SJCRH30 (cell line): Measurements from ENCODE around the gene SEC23A. TPM values are rescaled to one million over a fixed set of nuclear protein-coding genes. Genes with fewer than 3 reads are reported as not detected.

Source experiments
- DNase-seq, 2 experiments: peaks; one replicate each; pipeline ENCODE4 v3.0.0-alpha.2; 2015 to 2020
- H3K27ac ChIP-seq: fragments of 250-450 bp; sonication (Bioruptor Pico); 2 replicates; pipeline ENCODE4 v1.5.1; 2020; ENCODE audit warnings: mild to moderate bottlenecking, moderate library complexity
- H3K27me3 ChIP-seq: fragments of 250-450 bp; sonication (Bioruptor Pico); 2 replicates; pipeline ENCODE4 v1.5.1; 2020; ENCODE audit warnings: mild to moderate bottlenecking, moderate library complexity
- H3K36me3 ChIP-seq: fragments of 250-450 bp; sonication (Bioruptor Pico); 2 replicates; pipeline ENCODE4 v1.5.1; 2020; ENCODE audit warnings: mild to moderate bottlenecking, moderate library complexity
- H3K4me1 ChIP-seq: fragments of 250-450 bp; sonication (Bioruptor Pico); 2 replicates; pipeline ENCODE4 v1.5.1; 2020; ENCODE audit warnings: mild to moderate bottlenecking, moderate library complexity
- H3K4me3 ChIP-seq: fragments of 250-450 bp; sonication (Bioruptor Pico); 2 replicates; pipeline ENCODE4 v1.5.1; 2020; ENCODE audit warnings: mild to moderate bottlenecking, moderate library complexity
- H3K9me3 ChIP-seq: fragments of 250-450 bp; sonication (Bioruptor Pico); replicated peaks from 2 replicates; pipeline ENCODE4 v1.5.1; 2020; ENCODE audit warnings: mild to moderate bottlenecking, moderate library complexity
- total RNA-seq: library from RNA; depleted of rRNA; stranded (reverse); fragments of >200 nt; shearing (Covaris generic); gene quantifications from 2 replicates; pipeline ENCODE4 v1.2.3, GENCODE V29; 2014; rRNA removed

The SEC23A gene
- total RNA-seq, 1 experiment from 2014 or later = 147 TPM

DNA sequence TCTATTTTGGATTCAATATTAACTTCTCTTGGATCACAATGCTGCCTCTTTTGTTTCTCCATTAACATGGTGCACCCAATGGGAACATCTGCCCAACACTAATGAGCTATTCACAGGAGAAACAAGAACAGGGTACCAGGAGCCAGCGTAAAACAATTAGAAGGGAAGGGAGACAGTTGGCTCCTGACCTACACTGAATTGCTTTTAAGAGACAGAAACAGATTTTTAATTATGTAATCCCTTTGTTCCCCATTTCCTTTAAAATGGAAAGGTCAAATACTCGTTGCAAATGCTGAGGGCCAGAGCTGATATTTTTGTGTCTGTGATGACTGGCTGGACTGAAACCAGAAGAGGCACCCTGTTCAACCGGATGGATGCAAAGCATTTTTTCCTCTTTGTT, 108.3 kb downstream of the SEC23A start:
- Histone ChIP-seq H3K9me3 (no peaks in the 10 kb centered on the region), H3K4me1 (no peaks in the 10 kb centered on the region), H3K27ac (no peak overlapping the region), H3K36me3 (no peaks in the 10 kb centered on the region), H3K27me3 (no peaks in the 10 kb centered on the region), H3K4me3 (no peak overlapping the region)
- DNase-seq = no peak

DNA sequence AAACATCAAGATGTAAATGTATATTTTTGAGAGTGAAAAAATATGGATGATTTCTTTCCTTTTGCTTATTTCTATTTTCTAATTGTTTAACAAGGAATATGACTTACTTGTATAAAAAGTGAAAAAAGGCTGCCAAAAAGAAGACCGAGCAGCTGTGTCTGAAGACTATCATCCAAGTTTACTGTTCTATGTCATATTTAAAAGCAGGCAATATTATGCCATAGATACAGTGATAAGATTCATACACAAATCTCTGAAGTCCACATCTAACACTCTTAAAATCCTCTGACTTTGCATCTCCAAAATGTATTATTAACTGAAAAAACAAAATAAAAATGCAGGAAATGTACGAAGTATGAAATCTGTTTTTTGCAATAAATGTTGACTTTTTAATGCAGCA, 109.1 kb downstream of the SEC23A start:
- H3K36me3 ChIP-seq = no peaks in the 10 kb centered on the region
- no peaks in the 10 kb centered on the region for H3K27me3 ChIP-seq
- H3K27ac ChIP-seq = no peak overlapping the region
- H3K9me3 ChIP-seq = no peaks in the 10 kb centered on the region
- H3K4me3 ChIP-seq = no peak overlapping the region
- no peak for DNase-seq
- no peaks in the 10 kb centered on the region for H3K4me1 ChIP-seq

DNA sequence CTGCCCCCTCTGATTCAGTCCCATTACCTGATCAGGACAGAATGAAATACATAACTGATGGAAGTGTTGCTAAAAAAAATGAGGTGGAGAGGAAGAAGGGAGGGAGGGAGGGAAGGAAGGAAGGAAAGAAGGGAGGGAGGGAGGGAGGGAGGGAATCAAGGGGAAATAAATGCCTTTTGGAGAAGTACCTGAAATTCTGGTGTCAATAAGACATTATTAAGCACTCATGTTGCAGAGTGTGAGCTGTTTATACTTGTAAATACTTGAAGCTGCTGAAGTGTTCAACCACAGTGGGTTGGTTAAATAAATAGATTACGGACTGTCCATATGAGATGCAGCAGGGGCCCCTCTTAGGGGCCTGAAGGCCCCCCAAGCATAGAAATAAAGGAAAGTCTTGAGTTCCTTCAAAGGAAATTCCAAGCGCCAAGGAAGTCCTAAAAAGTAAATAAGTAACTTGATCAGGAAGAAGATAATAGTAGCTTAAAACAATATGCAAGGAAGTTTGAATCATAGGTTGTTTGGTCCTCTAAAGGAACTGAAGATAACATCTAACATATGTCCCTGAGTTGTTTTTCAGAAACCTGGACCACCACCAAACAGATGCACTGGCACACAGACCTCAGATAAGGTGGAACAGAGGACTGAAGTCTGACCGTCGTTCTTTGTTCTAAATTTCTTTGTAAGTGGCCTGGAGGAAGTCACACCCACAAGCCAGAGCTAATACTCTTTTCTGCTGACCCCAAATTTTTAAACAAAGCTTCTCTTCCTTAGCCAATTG, 110.8 kb downstream of the SEC23A start:
- Histone ChIP-seq H3K4me1 (no peaks in the 10 kb centered on the region), H3K27ac (no peak overlapping the region), H3K4me3 (no peak overlapping the region), H3K36me3 (no peaks in the 10 kb centered on the region), H3K27me3 (no peaks in the 10 kb centered on the region), H3K9me3 (no peaks in the 10 kb centered on the region)
- no peak for DNase-seq

DNA sequence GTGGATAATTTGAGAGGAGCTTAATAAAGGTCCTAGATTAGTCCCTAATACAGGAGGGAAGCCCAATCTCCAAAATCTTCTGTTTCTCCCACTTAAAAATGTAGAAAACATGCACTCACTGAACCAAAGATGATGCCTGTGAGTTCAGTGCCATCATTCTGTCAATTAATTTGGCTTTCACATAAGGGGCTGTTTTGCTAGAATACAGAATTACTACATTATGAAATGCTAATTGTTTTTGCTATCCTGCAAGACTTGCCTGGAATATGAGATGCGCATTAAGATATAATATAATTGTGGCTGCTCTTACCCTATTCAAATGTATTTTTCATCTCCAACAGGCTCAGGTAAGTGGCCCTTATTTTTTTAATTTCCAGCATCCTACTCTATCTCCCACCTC, 111.7 kb downstream of the SEC23A start:
- Histone ChIP-seq H3K4me3 (no peak overlapping the region), H3K36me3 (no peaks in the 10 kb centered on the region), H3K4me1 (no peaks in the 10 kb centered on the region), H3K9me3 (no peaks in the 10 kb centered on the region), H3K27ac (no peak overlapping the region), H3K27me3 (no peaks in the 10 kb centered on the region)
- no peak for DNase-seq

DNA sequence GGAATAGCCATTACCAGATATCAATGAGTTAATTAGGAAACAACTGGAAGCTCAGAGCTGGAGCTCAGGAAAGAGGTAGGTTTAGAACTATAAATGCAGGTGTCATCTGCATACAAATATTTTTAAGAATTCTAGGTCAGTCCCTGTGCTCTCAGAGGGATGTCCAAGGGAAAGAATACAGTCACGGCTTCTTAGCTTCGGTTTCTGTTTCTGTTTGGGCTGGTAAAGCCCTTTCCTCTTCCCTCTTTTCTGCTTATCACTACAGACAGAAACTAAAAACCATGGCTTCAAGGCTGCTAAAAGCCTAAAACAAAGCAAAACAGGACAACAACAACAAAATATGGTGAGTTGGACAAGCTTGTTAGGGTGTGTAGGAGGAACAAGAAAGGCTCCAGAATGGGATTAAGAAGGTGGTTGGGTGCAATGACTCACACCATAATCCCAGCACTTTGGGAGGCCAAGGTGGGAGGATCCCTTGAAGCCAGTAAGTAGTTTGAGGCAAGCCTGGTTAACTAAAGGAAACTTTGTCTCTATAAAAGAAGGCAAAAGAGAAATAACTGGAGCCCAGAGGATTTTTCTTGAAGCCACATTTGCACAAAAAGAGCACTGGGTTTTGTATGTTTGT, 113.0 kb downstream of the SEC23A start:
- H3K4me1 ChIP-seq = no peaks in the 10 kb centered on the region
- no peak overlapping the region for H3K27ac ChIP-seq

DNA sequence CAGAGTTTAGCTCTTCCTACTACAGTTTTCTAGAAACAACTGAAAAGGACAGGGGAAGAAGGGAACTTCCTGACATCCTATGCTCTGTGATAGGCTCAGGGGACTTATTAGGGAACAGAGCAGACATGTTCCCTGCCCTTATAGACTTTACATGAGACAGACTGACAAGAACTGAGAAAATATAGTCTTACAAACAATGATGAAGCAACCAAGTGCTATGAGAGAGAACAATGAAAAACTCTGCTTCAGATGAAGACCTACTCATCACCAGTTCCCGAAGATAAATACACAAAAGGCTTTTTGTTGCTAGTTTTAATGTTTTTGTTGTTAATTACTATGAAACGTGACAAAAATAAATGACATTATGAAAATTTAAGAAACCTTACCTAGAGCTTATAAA, 115.3 kb downstream of the SEC23A start:
- DNase-seq = no peak
- Histone ChIP-seq H3K36me3 (no peaks in the 10 kb centered on the region), H3K27ac (no peak overlapping the region)

More for the DNA sequence above, 113.0 kb downstream of the SEC23A start:
- H3K27me3 ChIP-seq = no peaks in the 10 kb centered on the region
- no peak for DNase-seq
- 0 out of 2 replicates have a peak, but pooled peaks cover 3% of the 10 kb centered on the region for H3K9me3 ChIP-seq
- no peaks in the 10 kb centered on the region for H3K36me3 ChIP-seq
- no peak overlapping the region for H3K4me3 ChIP-seq

DNA sequence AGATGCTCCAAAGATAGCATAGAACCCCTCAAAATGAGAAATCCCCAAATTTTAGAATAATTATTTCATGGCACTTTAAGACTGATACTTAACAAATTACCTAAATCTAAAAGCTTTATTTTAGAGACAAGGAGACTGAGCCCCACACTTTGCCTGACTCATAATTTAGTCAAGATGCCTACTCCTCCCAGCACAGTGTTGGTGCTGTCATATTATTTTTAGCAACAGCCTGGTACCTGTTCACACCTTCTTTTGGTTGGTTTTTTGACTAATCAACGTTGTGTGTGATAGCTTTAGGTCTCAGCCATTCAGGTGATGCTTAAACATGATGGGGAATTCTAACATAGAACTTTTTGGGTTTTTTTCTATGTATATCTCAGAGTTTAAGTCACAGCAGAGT, 120.2 kb downstream of the SEC23A start:
- Histone ChIP-seq H3K4me1 (no peaks in the 10 kb centered on the region), H3K27ac (no peak overlapping the region), H3K27me3 (no peaks in the 10 kb centered on the region), H3K4me3 (no peak overlapping the region), H3K9me3 (peaks cover 3% of the 10 kb centered on the region; the same call in 1 of the 2 replicates), H3K36me3 (no peaks in the 10 kb centered on the region)
- no peak for DNase-seq

More for the DNA sequence above, 115.3 kb downstream of the SEC23A start:
- H3K9me3 ChIP-seq = 0 out of 2 replicates have a peak, but pooled peaks cover 3% of the 10 kb centered on the region
- H3K27me3 ChIP-seq = no peaks in the 10 kb centered on the region
- H3K4me3 ChIP-seq = no peak overlapping the region
- H3K4me1 ChIP-seq = no peaks in the 10 kb centered on the region

DNA sequence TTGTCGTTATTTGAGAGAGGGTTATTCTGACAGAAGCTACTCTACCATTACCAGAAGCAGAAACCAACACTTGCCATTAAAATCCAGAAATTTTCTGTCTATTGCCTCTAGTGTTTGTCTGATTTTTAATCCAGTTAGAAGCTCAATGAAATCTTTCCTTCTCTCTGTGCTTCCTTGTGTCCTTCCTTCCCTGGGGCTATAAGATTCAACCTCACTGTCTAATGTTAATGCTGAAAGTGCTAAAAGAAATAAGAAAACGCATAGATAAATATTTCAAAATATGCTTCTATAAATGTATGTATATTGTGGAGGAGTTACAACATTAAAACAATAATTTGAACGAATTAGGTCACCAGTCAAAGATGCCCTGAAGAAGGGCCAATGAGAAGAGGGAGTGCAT, 120.8 kb downstream of the SEC23A start:
- Histone ChIP-seq H3K4me1 (no peaks in the 10 kb centered on the region), H3K9me3 (peaks cover 3% of the 10 kb centered on the region; the same call in 1 of the 2 replicates), H3K4me3 (no peak overlapping the region), H3K27ac (no peak overlapping the region), H3K27me3 (no peaks in the 10 kb centered on the region), H3K36me3 (no peaks in the 10 kb centered on the region)
- no peak for DNase-seq

Other genes starting within 250 kb of the SEC23A start
- gene GEMIN2, start 11.1 kb upstream of the SEC23A start, total RNA-seq = 60.0 and 73.6 TPM in 2 replicates
- 24.3 and 31.6 TPM in 2 replicates for gene TRAPPC6B, start 67.1 kb upstream of the SEC23A start, total RNA-seq
- gene PNN, start 72.0 kb upstream of the SEC23A start, total RNA-seq = 70.4 and 98.1 TPM in 2 replicates
- gene MIA2, start 130.7 kb upstream of the SEC23A start, total RNA-seq = 16.4 and 20.5 TPM in 2 replicates